ENCODE results near the gene FSTL5. TPM values are rescaled to one million over a fixed set of nuclear protein-coding genes. Genes with fewer than 3 reads are reported as not detected.

FSTL5 gene
- total and polyA plus RNA-seq, 5 donors from 2014 or later = not detected

DNA sequence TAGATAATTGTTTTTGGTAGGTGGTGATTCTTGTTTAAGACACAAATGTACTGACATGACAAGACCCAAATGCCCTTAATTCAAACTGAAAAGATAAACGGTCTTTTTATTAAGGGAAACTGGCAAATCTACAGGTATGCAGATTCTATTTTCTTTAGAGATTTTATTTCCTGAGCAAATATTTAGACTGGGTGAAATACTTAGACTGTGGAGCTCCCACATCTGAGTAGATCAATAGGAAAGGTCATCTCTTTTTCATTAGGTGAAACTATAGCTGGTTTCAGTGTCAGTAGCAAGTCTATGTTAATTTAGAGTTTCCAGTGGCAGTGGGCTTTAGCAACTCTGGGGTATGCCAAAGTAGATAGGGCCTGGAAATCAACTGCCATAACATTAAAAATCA lies 446.7 kb downstream of the FSTL5 start:
- no peak overlapping the region for H3K4me3 ChIP-seq (ENCODE audit: low read depth, low read length)
- H3K4me1 Mint-ChIP-seq = no peaks in the 10 kb centered on the region
- peaks cover 0 to 16% (median 9%) of the 10 kb centered on the region in 7 donors for H3K9me3 Mint-ChIP-seq
- no peaks in the 10 kb centered on the region for H3K36me3 ChIP-seq (ENCODE audit: control insufficient read depth, insufficient read depth, low read length)
- H3K27me3 ChIP-seq (ENCODE audit: control insufficient read depth, insufficient read depth, low read length) = no peaks in the 10 kb centered on the region
- H3K27ac ChIP-seq (ENCODE audit: insufficient read depth, low read length, poor library complexity, severe bottlenecking) = no peak overlapping the region
- no peaks in the 10 kb centered on the region for H3K9me3 ChIP-seq (ENCODE audit: control insufficient read depth in 2 of 2, low read length in 2 of 2)
- H3K27ac Mint-ChIP-seq = no peak overlapping the region
- H3K27me3 Mint-ChIP-seq = no peaks in the 10 kb centered on the region
- H3K4me1 ChIP-seq (ENCODE audit: control insufficient read depth, insufficient read depth, low read length, poor library complexity, severe bottlenecking) = no peaks in the 10 kb centered on the region
- DNase-seq (no peak), ATAC-seq (ENCODE audit: low read depth in 2 of 2) (no peak)
- no peaks in the 10 kb centered on the region for H3K36me3 Mint-ChIP-seq
- H3K4me3 Mint-ChIP-seq = no peak overlapping the region

DNA sequence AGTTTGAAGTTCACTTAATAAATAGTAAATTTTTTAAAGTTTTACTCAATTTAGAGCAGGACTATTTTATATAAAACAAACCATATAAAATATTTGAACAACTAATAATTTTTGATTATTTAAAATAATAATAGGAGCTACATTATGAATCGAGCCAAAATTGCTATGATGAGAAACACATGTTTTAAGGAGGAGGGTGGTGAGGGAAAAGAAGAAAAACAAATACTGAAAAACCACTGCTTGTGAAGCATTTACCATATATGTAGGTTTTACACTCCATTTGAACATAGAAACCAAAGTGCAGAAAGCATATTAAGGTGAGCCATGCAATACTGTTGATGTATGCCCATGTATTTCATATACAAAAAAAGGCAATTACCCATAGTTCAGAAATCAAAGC lies 448.9 kb downstream of the FSTL5 start:
- no peak for ATAC-seq (ENCODE audit: low read depth in 2 of 2)
- Histone ChIP-seq H3K9me3 (ENCODE audit: control insufficient read depth in 2 of 2, low read length in 2 of 2) (no peaks in the 10 kb centered on the region), H3K36me3 (ENCODE audit: control insufficient read depth, insufficient read depth, low read length) (no peaks in the 10 kb centered on the region), H3K27me3 (ENCODE audit: control insufficient read depth, insufficient read depth, low read length) (no peaks in the 10 kb centered on the region), H3K4me3 (ENCODE audit: low read depth, low read length) (no peak overlapping the region), H3K27ac (ENCODE audit: insufficient read depth, low read length, poor library complexity, severe bottlenecking) (no peak overlapping the region), H3K4me1 (ENCODE audit: control insufficient read depth, insufficient read depth, low read length, poor library complexity, severe bottlenecking) (no peaks in the 10 kb centered on the region)
- Mint-ChIP-seq H3K4me3 (no peak overlapping the region), H3K27me3 (no peaks in the 10 kb centered on the region), H3K27ac (no peak overlapping the region), H3K4me1 (no peaks in the 10 kb centered on the region), H3K36me3 (no peaks in the 10 kb centered on the region), H3K9me3 (peaks cover 0 to 18% (median 10%) of the 10 kb centered on the region in 7 donors)
- no peak for DNase-seq

DNA sequence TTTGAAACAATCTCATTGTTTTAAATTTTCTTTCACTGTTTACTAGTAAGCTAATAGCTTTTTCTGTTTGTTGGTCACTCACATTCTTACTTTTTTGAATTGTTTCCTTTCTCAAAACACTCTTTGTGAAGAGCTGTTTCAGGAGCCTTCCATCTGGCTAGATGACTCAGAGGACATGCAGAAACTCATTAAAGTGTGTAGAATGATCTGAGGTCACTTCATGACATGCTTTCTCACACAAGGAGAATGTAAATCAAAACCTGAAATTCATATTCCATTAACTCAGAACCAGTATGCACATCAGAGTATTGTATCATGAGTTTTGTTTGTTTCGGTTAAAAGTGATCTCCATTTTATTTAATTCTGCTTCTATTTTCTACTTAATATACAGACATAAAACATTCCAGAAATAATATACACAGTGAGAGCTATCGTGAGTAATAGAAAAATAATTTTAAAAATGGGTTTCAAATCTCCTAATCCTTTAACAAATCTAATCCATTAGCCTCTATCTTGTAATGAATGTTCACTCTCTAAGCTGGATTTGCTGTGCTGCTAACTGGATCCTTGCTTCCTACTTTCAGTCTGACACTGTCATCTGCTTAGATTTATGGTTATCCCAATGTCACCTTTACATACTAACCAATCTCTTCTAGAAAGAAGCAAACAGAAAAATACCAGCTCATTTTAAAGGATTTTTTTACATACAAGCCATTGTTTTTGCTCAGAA lies 449.6 kb downstream of the FSTL5 start:
- Mint-ChIP-seq H3K4me3 (no peak overlapping the region), H3K27me3 (no peaks in the 10 kb centered on the region), H3K9me3 (peaks cover 0 to 18% (median 7%) of the 10 kb centered on the region in 7 donors), H3K27ac (no peak overlapping the region), H3K4me1 (no peaks in the 10 kb centered on the region), H3K36me3 (no peaks in the 10 kb centered on the region)
- Histone ChIP-seq H3K27ac (ENCODE audit: insufficient read depth, low read length, poor library complexity, severe bottlenecking) (no peak overlapping the region), H3K4me3 (ENCODE audit: low read depth, low read length) (no peak overlapping the region), H3K36me3 (ENCODE audit: control insufficient read depth, insufficient read depth, low read length) (no peaks in the 10 kb centered on the region), H3K27me3 (ENCODE audit: control insufficient read depth, insufficient read depth, low read length) (no peaks in the 10 kb centered on the region), H3K9me3 (ENCODE audit: control insufficient read depth in 2 of 2, low read length in 2 of 2) (no peaks in the 10 kb centered on the region), H3K4me1 (ENCODE audit: control insufficient read depth, insufficient read depth, low read length, poor library complexity, severe bottlenecking) (no peaks in the 10 kb centered on the region)
- no peak for ATAC-seq (ENCODE audit: low read depth in 2 of 2)
- no peak for DNase-seq

DNA sequence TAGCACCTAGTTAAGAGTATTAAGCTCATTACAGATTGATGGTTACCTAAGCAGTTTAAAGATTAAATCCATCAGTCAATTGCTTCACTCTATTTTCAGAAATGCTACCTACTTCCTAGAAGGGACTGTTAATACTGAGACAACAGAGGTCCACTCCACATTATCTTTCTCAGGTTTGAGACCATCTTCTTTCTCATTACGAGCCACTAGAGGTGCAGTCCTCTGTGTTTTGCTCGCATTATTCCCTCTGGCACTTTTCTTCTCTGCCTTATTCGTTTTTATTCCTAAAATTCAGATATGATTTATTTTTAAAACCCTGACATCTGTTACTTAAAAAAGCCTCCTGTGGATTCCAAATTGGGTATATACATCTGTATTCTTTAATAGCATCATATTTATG lies 459.1 kb downstream of the FSTL5 start:
- no peak for DNase-seq
- H3K27me3 ChIP-seq (ENCODE audit: control insufficient read depth, insufficient read depth, low read length) = no peaks in the 10 kb centered on the region
- H3K36me3 Mint-ChIP-seq = no peaks in the 10 kb centered on the region
- peaks cover 0 to 2% of the 10 kb centered on the region in 2 experiments for H3K9me3 ChIP-seq (ENCODE audit: control insufficient read depth in 2 of 2, low read length in 2 of 2)
- no peak overlapping the region for H3K4me3 ChIP-seq (ENCODE audit: low read depth, low read length)
- peaks cover 0 to 12% (median 2%) of the 10 kb centered on the region in 7 donors for H3K9me3 Mint-ChIP-seq
- no peak overlapping the region for H3K27ac Mint-ChIP-seq
- H3K27me3 Mint-ChIP-seq = no peaks in the 10 kb centered on the region
- no peaks in the 10 kb centered on the region for H3K4me1 ChIP-seq (ENCODE audit: control insufficient read depth, insufficient read depth, low read length, poor library complexity, severe bottlenecking)
- no peak overlapping the region for H3K4me3 Mint-ChIP-seq
- no peaks in the 10 kb centered on the region for H3K4me1 Mint-ChIP-seq
- no peaks in the 10 kb centered on the region for H3K36me3 ChIP-seq (ENCODE audit: control insufficient read depth, insufficient read depth, low read length)
- no peak for ATAC-seq (ENCODE audit: low read depth in 2 of 2)
- H3K27ac ChIP-seq (ENCODE audit: insufficient read depth, low read length, poor library complexity, severe bottlenecking) = no peak overlapping the region

DNA sequence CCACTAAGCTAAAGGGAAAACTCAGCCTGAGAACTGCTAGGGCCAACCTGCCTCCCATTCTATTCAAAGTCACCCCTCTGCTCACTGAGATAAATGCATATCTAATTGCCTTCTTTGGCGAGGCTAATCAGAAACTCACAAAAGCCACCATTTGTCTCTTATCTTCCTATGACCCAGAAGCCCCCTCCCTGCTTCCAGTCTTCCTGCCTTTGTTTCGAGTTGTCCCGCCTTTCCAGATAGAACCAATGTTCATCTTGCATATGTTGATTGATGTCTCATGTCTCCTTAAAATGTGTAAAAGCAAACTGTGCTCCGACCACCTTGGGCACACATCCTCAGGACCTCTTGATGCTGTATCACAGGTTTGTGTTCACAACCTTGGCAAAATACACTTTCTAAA lies 459.8 kb downstream of the FSTL5 start:
- no peak overlapping the region for H3K27ac Mint-ChIP-seq
- H3K4me3 ChIP-seq (ENCODE audit: low read depth, low read length) = no peak overlapping the region
- no peak for ATAC-seq (ENCODE audit: low read depth in 2 of 2)
- H3K4me1 ChIP-seq (ENCODE audit: control insufficient read depth, insufficient read depth, low read length, poor library complexity, severe bottlenecking) = no peaks in the 10 kb centered on the region
- H3K36me3 Mint-ChIP-seq = no peaks in the 10 kb centered on the region
- H3K36me3 ChIP-seq (ENCODE audit: control insufficient read depth, insufficient read depth, low read length) = no peaks in the 10 kb centered on the region
- peaks cover 0 to 2% of the 10 kb centered on the region in 2 experiments for H3K9me3 ChIP-seq (ENCODE audit: control insufficient read depth in 2 of 2, low read length in 2 of 2)
- H3K27ac ChIP-seq (ENCODE audit: insufficient read depth, low read length, poor library complexity, severe bottlenecking) = no peak overlapping the region
- no peak overlapping the region for H3K4me3 Mint-ChIP-seq
- no peaks in the 10 kb centered on the region for H3K27me3 ChIP-seq (ENCODE audit: control insufficient read depth, insufficient read depth, low read length)
- no peaks in the 10 kb centered on the region for H3K4me1 Mint-ChIP-seq
- no peaks in the 10 kb centered on the region for H3K27me3 Mint-ChIP-seq
- no peak for DNase-seq
- H3K9me3 Mint-ChIP-seq = peaks cover 0 to 12% (median 2%) of the 10 kb centered on the region in 7 donors

DNA sequence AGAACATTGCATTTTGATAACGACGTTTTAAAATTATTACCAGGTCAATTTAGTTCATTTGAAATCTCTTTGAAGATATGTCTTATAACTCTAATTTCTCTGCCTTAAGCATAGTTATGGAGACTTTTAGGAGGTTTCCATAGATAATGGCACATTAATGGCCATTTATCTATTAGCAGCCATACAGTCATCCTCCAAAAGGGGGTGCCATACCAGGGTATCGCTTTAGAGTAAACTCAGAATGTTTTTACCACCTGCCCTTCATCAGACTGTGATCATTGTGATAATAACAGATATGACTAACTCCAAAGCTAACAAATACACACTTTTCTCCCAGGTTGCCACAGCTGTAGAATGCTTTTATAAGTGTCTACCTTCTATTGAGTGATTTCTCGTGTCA lies 461.5 kb downstream of the FSTL5 start:
- no peak overlapping the region for H3K4me3 Mint-ChIP-seq
- no peaks in the 10 kb centered on the region for H3K4me1 Mint-ChIP-seq
- ATAC-seq (ENCODE audit: low read depth in 2 of 2) (no peak), DNase-seq (no peak)
- Histone ChIP-seq H3K4me1 (ENCODE audit: control insufficient read depth, insufficient read depth, low read length, poor library complexity, severe bottlenecking) (no peaks in the 10 kb centered on the region), H3K27me3 (ENCODE audit: control insufficient read depth, insufficient read depth, low read length) (no peaks in the 10 kb centered on the region), H3K9me3 (ENCODE audit: control insufficient read depth in 2 of 2, low read length in 2 of 2) (peaks cover 0 to 2% of the 10 kb centered on the region in 2 experiments), H3K27ac (ENCODE audit: insufficient read depth, low read length, poor library complexity, severe bottlenecking) (no peak overlapping the region), H3K36me3 (ENCODE audit: control insufficient read depth, insufficient read depth, low read length) (no peaks in the 10 kb centered on the region), H3K4me3 (ENCODE audit: low read depth, low read length) (no peak overlapping the region)
- H3K27ac Mint-ChIP-seq = no peak overlapping the region
- no peaks in the 10 kb centered on the region for H3K36me3 Mint-ChIP-seq
- H3K9me3 Mint-ChIP-seq = peaks cover 0 to 17% (median 4%) of the 10 kb centered on the region in 7 donors
- H3K27me3 Mint-ChIP-seq = no peaks in the 10 kb centered on the region

DNA sequence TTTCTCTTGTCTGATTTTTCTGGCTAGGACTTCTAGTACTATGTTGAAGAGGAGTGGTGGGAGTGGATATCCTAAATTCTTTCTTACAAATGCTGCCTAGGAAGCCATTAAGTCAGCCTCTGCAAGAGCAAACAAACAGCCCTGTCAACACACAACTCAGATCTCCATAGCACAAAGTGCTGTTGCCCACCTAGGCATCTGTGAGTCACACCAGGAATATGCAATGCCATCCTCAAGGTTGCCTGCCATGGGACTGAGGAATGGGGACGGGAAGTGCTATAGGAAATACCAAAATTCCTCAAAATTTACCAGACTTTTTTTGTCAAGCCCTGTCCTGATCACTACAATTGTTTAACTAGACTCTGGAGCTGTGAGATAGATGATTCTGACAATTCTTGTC lies 466.9 kb downstream of the FSTL5 start:
- Histone ChIP-seq H3K36me3 (ENCODE audit: control insufficient read depth, insufficient read depth, low read length) (no peaks in the 10 kb centered on the region), H3K4me1 (ENCODE audit: control insufficient read depth, insufficient read depth, low read length, poor library complexity, severe bottlenecking) (no peaks in the 10 kb centered on the region), H3K4me3 (ENCODE audit: low read depth, low read length) (no peak overlapping the region), H3K27ac (ENCODE audit: insufficient read depth, low read length, poor library complexity, severe bottlenecking) (no peak overlapping the region), H3K27me3 (ENCODE audit: control insufficient read depth, insufficient read depth, low read length) (no peaks in the 10 kb centered on the region), H3K9me3 (ENCODE audit: control insufficient read depth in 2 of 2, low read length in 2 of 2) (no peaks in the 10 kb centered on the region)
- Mint-ChIP-seq H3K4me3 (no peak overlapping the region), H3K27ac (no peak overlapping the region), H3K27me3 (no peaks in the 10 kb centered on the region), H3K9me3 (peaks cover 0 to 20% (median 4%) of the 10 kb centered on the region in 7 donors), H3K36me3 (no peaks in the 10 kb centered on the region), H3K4me1 (no peaks in the 10 kb centered on the region)
- ATAC-seq (ENCODE audit: low read depth in 2 of 2) (no peak), DNase-seq (no peak)

DNA sequence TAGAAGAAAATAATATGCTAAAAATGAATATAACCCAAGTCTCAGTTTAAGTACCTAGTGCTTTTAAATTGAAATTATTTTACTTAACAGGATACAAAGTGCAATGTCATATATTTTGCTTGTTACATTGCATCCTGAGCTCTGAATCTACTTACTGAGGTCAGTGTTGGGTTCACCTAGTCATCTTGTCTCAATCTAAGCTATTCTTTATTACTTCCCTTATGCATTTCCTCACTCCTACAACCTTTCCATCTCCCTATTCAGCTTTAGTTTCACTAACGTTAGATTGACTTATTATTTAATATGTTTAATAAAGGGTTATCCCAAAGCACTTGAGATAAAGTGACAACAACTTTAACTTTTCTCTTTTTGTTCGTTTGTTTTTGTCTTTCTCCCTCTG lies 483.7 kb downstream of the FSTL5 start:
- H3K36me3 ChIP-seq (ENCODE audit: control insufficient read depth, insufficient read depth, low read length) = no peaks in the 10 kb centered on the region
- DNase-seq (no peak), ATAC-seq (ENCODE audit: low read depth in 2 of 2) (no peak)
- no peak overlapping the region for H3K4me3 ChIP-seq (ENCODE audit: low read depth, low read length)
- no peaks in the 10 kb centered on the region for H3K9me3 ChIP-seq (ENCODE audit: control insufficient read depth in 2 of 2, low read length in 2 of 2)
- Mint-ChIP-seq H3K4me3 (no peak overlapping the region), H3K27me3 (no peaks in the 10 kb centered on the region), H3K27ac (no peak overlapping the region), H3K9me3 (peaks cover 2 to 18% (median 5%) of the 10 kb centered on the region in 7 donors), H3K4me1 (no peaks in the 10 kb centered on the region), H3K36me3 (no peaks in the 10 kb centered on the region)
- H3K27me3 ChIP-seq (ENCODE audit: control insufficient read depth, insufficient read depth, low read length) = no peaks in the 10 kb centered on the region
- H3K27ac ChIP-seq (ENCODE audit: insufficient read depth, low read length, poor library complexity, severe bottlenecking) = no peak overlapping the region
- no peaks in the 10 kb centered on the region for H3K4me1 ChIP-seq (ENCODE audit: control insufficient read depth, insufficient read depth, low read length, poor library complexity, severe bottlenecking)
